ENCODE data around the gene MEGF6.

The MEGF6 gene

DNA sequence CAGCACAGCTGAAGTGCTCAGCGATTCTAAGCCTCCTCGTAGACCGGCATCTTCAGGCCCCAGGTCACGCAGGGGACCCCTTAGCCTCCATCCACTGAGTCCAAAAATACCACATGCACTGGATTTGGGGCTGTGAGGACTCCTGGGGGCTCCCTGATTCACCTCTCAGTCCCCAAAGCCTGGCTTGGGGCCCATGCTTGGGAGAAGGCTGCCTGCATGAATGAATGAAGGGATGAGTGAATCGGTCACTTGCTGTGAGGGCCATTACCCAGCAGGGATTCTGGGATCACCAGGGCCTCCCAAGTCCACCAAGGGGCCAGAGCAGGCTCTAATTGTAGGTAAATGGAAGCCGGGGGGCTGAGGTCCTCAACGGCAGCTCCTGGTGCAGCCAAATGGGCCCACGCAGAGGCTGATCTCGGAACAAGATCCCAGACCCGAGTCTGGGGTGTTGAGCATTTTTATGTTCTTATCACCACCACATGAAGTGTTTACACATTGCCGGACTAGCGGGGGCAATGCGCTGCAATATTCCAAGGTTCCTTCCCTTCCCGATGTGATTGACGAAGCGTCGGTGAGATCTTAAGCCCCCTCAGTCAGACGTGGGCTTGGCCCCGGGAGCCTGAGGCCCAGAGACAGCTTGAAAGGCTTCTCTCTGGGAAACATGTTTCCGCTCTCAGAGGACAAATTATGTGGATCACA is 170.4 kb downstream of the MEGF6 start:
- no peak for DNase-seq (ENCODE audit: low read depth in 2 of 2)

DNA sequence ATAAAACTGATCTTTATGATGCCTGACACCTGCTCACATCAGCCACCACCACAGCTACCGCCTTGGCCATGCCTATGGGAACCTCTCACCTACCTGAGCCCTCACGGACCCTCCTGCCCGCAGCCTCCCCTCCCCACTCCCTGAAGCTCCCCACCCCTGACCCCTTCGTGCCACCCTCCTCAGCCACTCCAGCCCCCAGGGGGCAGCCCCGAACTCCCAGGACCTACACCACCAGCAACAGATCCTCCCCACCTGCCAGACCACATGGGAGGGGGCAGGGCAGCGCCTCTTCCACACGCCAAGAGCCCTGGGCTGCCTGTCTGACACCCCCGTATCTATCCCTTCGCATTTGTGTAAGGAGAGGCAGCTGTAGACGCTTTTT is 171.0 kb downstream of the MEGF6 start:
- no peak for DNase-seq (ENCODE audit: low read depth in 2 of 2)
